H9 (cell line): Measurements from ENCODE around the gene CPT1A. TPM values are rescaled to one million over a fixed set of nuclear protein-coding genes. Genes with fewer than 3 reads are reported as not detected.

Experiments used
- DNase-seq: peaks from one replicate; pipeline ENCODE4 v3.0.0-alpha.2; 2017
- H2AFZ ChIP-seq: one replicate; pipeline ENCODE4 v1.6.1; 2013; ENCODE audit warnings: mild to moderate bottlenecking, low read length, control low read depth, moderate library complexity
- H2AK5ac ChIP-seq: 2 replicates; pipeline ENCODE4 v1.6.1; 2013; ENCODE audit warnings: low read length, control low read depth, mixed read lengths; ENCODE audit not compliant: insufficient read length
- H2BK120ac ChIP-seq: one replicate; pipeline ENCODE4 v1.6.1; 2013; ENCODE audit warnings: low read depth, mild to moderate bottlenecking, low read length, control low read depth, inconsistent platforms; ENCODE audit not compliant: poor library complexity, severe bottlenecking
- H2BK12ac ChIP-seq: 2 replicates; pipeline ENCODE4 v1.6.1; 2013; ENCODE audit warnings: low read length, control low read depth, mixed read lengths, low read depth; ENCODE audit not compliant: insufficient read length
- H2BK15ac ChIP-seq: 2 replicates; pipeline ENCODE4 v1.6.1; 2013; ENCODE audit warnings: low read depth, low read length, control low read depth
- H2BK20ac ChIP-seq: one replicate; pipeline ENCODE4 v1.6.1; 2013; ENCODE audit warnings: low read depth, mild to moderate bottlenecking, low read length, control low read depth, inconsistent platforms; ENCODE audit not compliant: poor library complexity, severe bottlenecking
- H2BK5ac ChIP-seq: 2 replicates; pipeline ENCODE4 v1.6.1; 2013; ENCODE audit warnings: low read length, control low read depth, mixed read lengths; ENCODE audit not compliant: insufficient read length
- H3K14ac ChIP-seq: 2 replicates; pipeline ENCODE4 v1.6.1; 2013; ENCODE audit warnings: low read length, control low read depth; ENCODE audit not compliant: insufficient read depth
- H3K18ac ChIP-seq: 2 replicates; pipeline ENCODE4 v1.6.1; 2013; ENCODE audit warnings: low read depth, mild to moderate bottlenecking, mixed read lengths, low read length, control low read depth; ENCODE audit not compliant: insufficient read length
- H3K23ac ChIP-seq: 2 replicates; pipeline ENCODE4 v1.6.1; 2013; ENCODE audit warnings: low read length, control low read depth, mixed read lengths, low read depth; ENCODE audit not compliant: insufficient read length
- H3K23me2 ChIP-seq: 2 replicates; pipeline ENCODE4 v1.6.1; 2013; ENCODE audit warnings: low read depth, mild to moderate bottlenecking, mixed read lengths, low read length, control low read depth; ENCODE audit not compliant: insufficient read length, poor library complexity, severe bottlenecking
- H3K27ac ChIP-seq: 2 replicates; pipeline ENCODE4 v1.5.1; 2013; ENCODE audit warnings: low read length, control low read depth, mixed read lengths, low read depth; ENCODE audit not compliant: insufficient read length
- H3K27me3 ChIP-seq: 2 replicates; pipeline ENCODE4 v1.6.1; 2013; ENCODE audit warnings: low read length, control low read depth, inconsistent platforms; ENCODE audit not compliant: insufficient read depth
- H3K4ac ChIP-seq: 2 replicates; pipeline ENCODE4 v1.6.1; 2013; ENCODE audit warnings: low read depth, mild to moderate bottlenecking, control low read depth, inconsistent platforms, low read length, moderate library complexity
- H3K4me1 ChIP-seq: 2 replicates; pipeline ENCODE4 v1.6.1; 2013; ENCODE audit warnings: low read length, control low read depth, inconsistent platforms; ENCODE audit not compliant: insufficient read depth
- H3K4me2 ChIP-seq: 2 replicates; pipeline ENCODE4 v1.6.1; 2013; ENCODE audit warnings: low read length, control low read depth, mixed read lengths; ENCODE audit not compliant: insufficient read length, insufficient read depth
- H3K56ac ChIP-seq: 2 replicates; pipeline ENCODE4 v1.6.1; 2013; ENCODE audit warnings: low read depth, mild to moderate bottlenecking, mixed read lengths, low read length, control low read depth; ENCODE audit not compliant: insufficient read length
- H3K79me1 ChIP-seq: 2 replicates; pipeline ENCODE4 v1.6.1; 2013; ENCODE audit warnings: low read depth, mild to moderate bottlenecking, moderate library complexity, low read length, control low read depth, inconsistent platforms; ENCODE audit not compliant: insufficient read depth, poor library complexity, severe bottlenecking
- H3K79me2 ChIP-seq: 2 replicates; pipeline ENCODE4 v1.6.1; 2013; ENCODE audit warnings: low read length, control low read depth, inconsistent platforms; ENCODE audit not compliant: insufficient read depth
- H3K9ac ChIP-seq: 2 replicates; pipeline ENCODE4 v1.6.1; 2013; ENCODE audit warnings: low read length, control low read depth, mixed read lengths; ENCODE audit not compliant: insufficient read length; ENCODE audit errors: extremely low read depth
- H3K9me3 ChIP-seq: one replicate; pipeline ENCODE4 v1.6.1; 2013; ENCODE audit warnings: low read depth, low read length, inconsistent platforms; ENCODE audit not compliant: control insufficient read depth
- H3T11ph ChIP-seq: one replicate; pipeline ENCODE4 v1.6.1; 2013; ENCODE audit warnings: mild to moderate bottlenecking, low read length, control low read depth, inconsistent platforms
- H4K20me1 ChIP-seq: one replicate; pipeline ENCODE4 v1.6.1; 2013; ENCODE audit not compliant: control insufficient read depth, insufficient read length, insufficient read depth
- H4K5ac ChIP-seq: 2 replicates; pipeline ENCODE4 v1.6.1; 2013; ENCODE audit warnings: low read depth, mild to moderate bottlenecking, mixed read lengths, low read length, control low read depth; ENCODE audit not compliant: insufficient read length
- H4K8ac ChIP-seq: replicated peaks from 2 replicates; pipeline ENCODE4 v1.6.1; 2013; ENCODE audit warnings: low read length, control low read depth, mixed read lengths, low read depth; ENCODE audit not compliant: insufficient read length
- H4K91ac ChIP-seq: 2 replicates; pipeline ENCODE4 v1.6.1; 2013; ENCODE audit warnings: low read depth, mild to moderate bottlenecking, moderate library complexity, mixed read lengths, low read length, control low read depth; ENCODE audit not compliant: insufficient read length
- H3K27ac Mint-ChIP-seq, 3 experiments: 2 replicates in 2 of 3; 3 replicates in 1 of 3; pipeline ENCODE4 v1.8.0; 2020 to 2021; ENCODE audit warnings: mixed read lengths in 3 of 3, mild to moderate bottlenecking in 1 of 3, moderate library complexity in 1 of 3
- H3K27me3 Mint-ChIP-seq: 2 replicates; pipeline ENCODE4 v1.8.0; 2021; ENCODE audit warnings: low read depth, mild to moderate bottlenecking, moderate library complexity, mixed read lengths
- H3K36me3 Mint-ChIP-seq, 3 experiments: 2 replicates in 2 of 3; 3 replicates in 1 of 3; pipeline ENCODE4 v1.8.0; 2020 to 2021; ENCODE audit warnings: low read depth in 3 of 3, mixed read lengths in 3 of 3; ENCODE audit not compliant: insufficient read depth in 1 of 3
- H3K4me1 Mint-ChIP-seq, 2 experiments: 2 replicates each; pipeline ENCODE4 v1.8.0; 2020; ENCODE audit warnings: mixed read lengths in 2 of 2
- H3K4me3 Mint-ChIP-seq, 2 experiments: 2 replicates in 1 of 2; 3 replicates in 1 of 2; pipeline ENCODE4 v1.8.0; 2020 to 2021; ENCODE audit warnings: mild to moderate bottlenecking in 2 of 2, mixed read lengths in 2 of 2, moderate library complexity in 1 of 2
- H3K9me3 Mint-ChIP-seq, 2 experiments: 2 replicates in 1 of 2; 3 replicates in 1 of 2; pipeline ENCODE4 v1.8.0; 2020; ENCODE audit warnings: mild to moderate bottlenecking in 2 of 2, mixed read lengths in 2 of 2, moderate library complexity in 1 of 2
- WGBS: extraction: QIAGEN DNeasy Blood & Tissue Kit; methylation state at CpG from one replicate; pipeline ENCODE4 v1.1.7; 2013; ENCODE audit warnings: missing lambda C conversion rate, low lambda C conversion rate, mixed read lengths; ENCODE audit not compliant: insufficient read length; ENCODE audit errors: extremely low coverage; 5-methylcytosine and 5-hydroxymethylcytosine counted together
- total RNA-seq: library from RNA; stranded (reverse); gene quantifications from 2 replicates; pipeline ENCODE4 v1.2.1, GENCODE V29; 2021
- TF ChIP-seq, protein P1 (sequence below): fragments of 200-600 bp; sonication (generic); conservative IDR thresholded peaks from 3 replicates; pipeline ENCODE4 v1.8.0; 2021; ENCODE audit warnings: antibody characterized with exemption, mild to moderate bottlenecking

Gene CPT1A
- total RNA-seq, 1 experiment from 2014 or later: 7.5 TPM

DNA sequence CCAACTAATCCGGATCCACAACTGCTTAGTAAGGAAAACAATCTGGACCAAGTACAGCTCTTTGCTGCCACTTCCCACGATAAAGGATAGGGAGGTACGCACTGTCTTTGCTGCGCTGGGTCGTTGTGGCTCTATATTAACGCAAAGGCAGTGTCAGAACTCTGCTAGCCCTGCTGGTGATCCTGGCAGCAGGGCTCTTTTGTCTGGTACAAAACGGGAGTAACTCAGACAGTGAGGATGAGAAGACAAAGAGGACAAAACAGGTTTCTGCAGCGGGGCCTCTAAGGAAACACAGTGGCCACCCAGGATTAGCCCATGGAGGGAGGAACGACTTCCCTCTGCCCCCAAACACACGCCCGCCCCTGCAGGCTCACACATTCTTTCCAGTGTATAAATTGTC lies 131.3 kb downstream of the CPT1A start:
- WGBS: no CpG with 5 or more reads among the region's 11 CpGs
- no peak overlapping the region for H3K23ac ChIP-seq
- no peak overlapping the region for H3K4me2 ChIP-seq
- Mint-ChIP-seq H3K36me3 (no peaks in the 10 kb centered on the region), H3K4me3 (no peak overlapping the region), H3K9me3 (no peaks in the 10 kb centered on the region), H3K27me3 (no peaks in the 10 kb centered on the region; the same call in 1 of the 2 replicates), H3K4me1 (peaks cover 48 to 49% of the 10 kb centered on the region in 2 experiments), H3K27ac (peak overlapping the region in 1 of 3 experiments; percentile 89; a peak in 1 of 7 replicates)
- no peak overlapping the region for H2AK5ac ChIP-seq
- H3K79me1 ChIP-seq: no peaks in the 10 kb centered on the region
- TF ChIP-seq, protein P1, sequence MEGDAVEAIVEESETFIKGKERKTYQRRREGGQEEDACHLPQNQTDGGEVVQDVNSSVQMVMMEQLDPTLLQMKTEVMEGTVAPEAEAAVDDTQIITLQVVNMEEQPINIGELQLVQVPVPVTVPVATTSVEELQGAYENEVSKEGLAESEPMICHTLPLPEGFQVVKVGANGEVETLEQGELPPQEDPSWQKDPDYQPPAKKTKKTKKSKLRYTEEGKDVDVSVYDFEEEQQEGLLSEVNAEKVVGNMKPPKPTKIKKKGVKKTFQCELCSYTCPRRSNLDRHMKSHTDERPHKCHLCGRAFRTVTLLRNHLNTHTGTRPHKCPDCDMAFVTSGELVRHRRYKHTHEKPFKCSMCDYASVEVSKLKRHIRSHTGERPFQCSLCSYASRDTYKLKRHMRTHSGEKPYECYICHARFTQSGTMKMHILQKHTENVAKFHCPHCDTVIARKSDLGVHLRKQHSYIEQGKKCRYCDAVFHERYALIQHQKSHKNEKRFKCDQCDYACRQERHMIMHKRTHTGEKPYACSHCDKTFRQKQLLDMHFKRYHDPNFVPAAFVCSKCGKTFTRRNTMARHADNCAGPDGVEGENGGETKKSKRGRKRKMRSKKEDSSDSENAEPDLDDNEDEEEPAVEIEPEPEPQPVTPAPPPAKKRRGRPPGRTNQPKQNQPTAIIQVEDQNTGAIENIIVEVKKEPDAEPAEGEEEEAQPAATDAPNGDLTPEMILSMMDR: no peak
- H3K79me2 ChIP-seq: no peaks in the 10 kb centered on the region
- H3K4ac ChIP-seq: no peak overlapping the region
- no peak overlapping the region for H2BK15ac ChIP-seq
- no peaks in the 10 kb centered on the region for H4K20me1 ChIP-seq
- H3K27ac ChIP-seq: no peak overlapping the region
- no peak overlapping the region for H2BK12ac ChIP-seq
- no peak overlapping the region for H4K91ac ChIP-seq
- no peak overlapping the region for H4K5ac ChIP-seq
- H3K14ac ChIP-seq: no peak overlapping the region
- no peak overlapping the region for H2BK5ac ChIP-seq
- peaks cover 5% of the 10 kb centered on the region; the same call in 1 of the 2 replicates for H3K4me1 ChIP-seq
- no peaks in the 10 kb centered on the region for H3K23me2 ChIP-seq
- H4K8ac ChIP-seq: no peak overlapping the region
- H3T11ph ChIP-seq: no peak overlapping the region
- H3K18ac ChIP-seq: no peak overlapping the region
- H3K56ac ChIP-seq: no peak overlapping the region
- no peaks in the 10 kb centered on the region for H3K27me3 ChIP-seq
- no peak overlapping the region for H2AFZ ChIP-seq
- DNase-seq: no peak
- no peak overlapping the region for H2BK20ac ChIP-seq
- H3K9ac ChIP-seq: no peak overlapping the region
- no peaks in the 10 kb centered on the region for H3K9me3 ChIP-seq
- H2BK120ac ChIP-seq: no peak overlapping the region
